Neural cell (in vitro differentiated cells): ENCODE data around the gene NCAM1. TPM values are rescaled to one million over a fixed set of nuclear protein-coding genes. Genes with fewer than 3 reads are reported as not detected.

ENCODE experiments used
- H2AFZ ChIP-seq: fragments of 200-600, 300-800 bp; sonication (generic), shearing (Covaris generic); 2 replicates; pipeline ENCODE4 v1.6.0; 2014; ENCODE audit warnings: low read depth, mild to moderate bottlenecking, antibody characterized with exemption, low read length, moderate library complexity
- H3F3A ChIP-seq: fragments of 200-600 bp; shearing (Covaris generic); 2 replicates; pipeline ENCODE4 v1.6.1; 2016; ENCODE audit warnings: mild to moderate bottlenecking, moderate library complexity, mixed read lengths, antibody characterized with exemption, low read length; ENCODE audit not compliant: insufficient read depth, poor library complexity, severe bottlenecking
- H3K27ac ChIP-seq: fragments of 200-600, 300-800 bp; sonication (generic), shearing (Covaris generic); 2 replicates; pipeline ENCODE4 v1.5.1; 2014; ENCODE audit warnings: mild to moderate bottlenecking, low read length, moderate library complexity
- H3K27me3 ChIP-seq: fragments of 300-800, 200-600 bp; sonication (generic), shearing (Covaris generic); 2 replicates; pipeline ENCODE4 v1.6.0; 2014; ENCODE audit warnings: mild to moderate bottlenecking, low read depth, low read length, moderate library complexity; ENCODE audit not compliant: insufficient read depth
- H3K36me3 ChIP-seq: fragments of 300-800, 200-600 bp; sonication (generic), shearing (Covaris generic); 2 replicates; pipeline ENCODE4 v1.5.1; 2014; ENCODE audit warnings: mild to moderate bottlenecking, antibody characterized with exemption, low read length, moderate library complexity; ENCODE audit not compliant: insufficient read depth
- H3K4me2 ChIP-seq: fragments of 300-800, 200-600 bp; sonication (generic), shearing (Covaris generic); 2 replicates; pipeline ENCODE4 v1.6.0; 2014; ENCODE audit warnings: mild to moderate bottlenecking, low read length
- H3K4me3 ChIP-seq: fragments of 300-800, 200-600 bp; sonication (generic), shearing (Covaris generic); 2 replicates; pipeline ENCODE4 v1.5.1; 2014; ENCODE audit warnings: mild to moderate bottlenecking, low read length, moderate library complexity
- H3K79me2 ChIP-seq: fragments of 200-600 bp; shearing (Covaris generic); replicated peaks from 2 replicates; pipeline ENCODE4 v1.6.0; 2014; ENCODE audit warnings: mild to moderate bottlenecking, low read length, moderate library complexity; ENCODE audit not compliant: insufficient read depth
- H3K9ac ChIP-seq: fragments of 300-800, 200-600 bp; sonication (generic), shearing (Covaris generic); 2 replicates; pipeline ENCODE4 v1.6.1; 2016; ENCODE audit warnings: mild to moderate bottlenecking, low read length, mixed read lengths
- H3K9me2 ChIP-seq: fragments of 200-600 bp; shearing (Covaris generic); 2 replicates; pipeline ENCODE4 v1.6.1; 2016; ENCODE audit warnings: mild to moderate bottlenecking, low read length, mixed read lengths; ENCODE audit not compliant: insufficient read depth
- H3K9me3 ChIP-seq: fragments of 200-600, 300-800 bp; sonication (generic), shearing (Covaris generic); 2 replicates; pipeline ENCODE4 v1.6.1; 2016; ENCODE audit warnings: mild to moderate bottlenecking, mixed run types, low read length, moderate library complexity, mixed read lengths
- H4K20me1 ChIP-seq: fragments of 200-600 bp; shearing (Covaris generic); 2 replicates; pipeline ENCODE4 v1.6.1; 2016; ENCODE audit warnings: mild to moderate bottlenecking, mixed run types; ENCODE audit not compliant: insufficient read depth
- EP300 ChIP-seq: fragments of 450-650 bp; conservative IDR thresholded peaks from 2 replicates; pipeline ENCODE4 v1.6.1; 2014; ENCODE audit warnings: antibody characterized with exemption, mild to moderate bottlenecking, moderate library complexity; ENCODE audit not compliant: poor library complexity, severe bottlenecking
- EZH2 ChIP-seq: fragments of 200-600, 300-800 bp; shearing (Covaris generic), sonication (generic); IDR thresholded peaks from 2 replicates; pipeline ENCODE4 v1.6.1; 2014; ENCODE audit warnings: antibody characterized with exemption, low read length, borderline replicate concordance, mild to moderate bottlenecking; ENCODE audit not compliant: insufficient read depth, poor library complexity, severe bottlenecking
- MXI1 ChIP-seq: fragments of 450-650 bp; conservative IDR thresholded peaks from 2 replicates; pipeline ENCODE4 v1.6.1; 2014; ENCODE audit warnings: antibody characterized with exemption, mild to moderate bottlenecking; ENCODE audit not compliant: poor library complexity, severe bottlenecking
- POLR2AphosphoS5 ChIP-seq: IDR thresholded peaks from 2 replicates; pipeline ENCODE4 v1.6.1; 2012
- RAD21 ChIP-seq: fragments of 450-650 bp; conservative IDR thresholded peaks from 2 replicates; pipeline ENCODE4 v1.6.1; 2014; ENCODE audit warnings: antibody characterized with exemption, mild to moderate bottlenecking, moderate library complexity
- SMC3 ChIP-seq: fragments of 450-650 bp; conservative IDR thresholded peaks from 2 replicates; pipeline ENCODE4 v1.6.1; 2014; ENCODE audit warnings: antibody characterized with exemption, mild to moderate bottlenecking, moderate library complexity; ENCODE audit not compliant: poor library complexity
- TAF1 ChIP-seq: IDR thresholded peaks from 2 replicates; pipeline ENCODE4 v1.6.1; 2012; ENCODE audit warnings: low read depth
- polyA plus RNA-seq: library from polyadenylated mRNA; depleted of rRNA; stranded (reverse); fragments of >200 nt; gene quantifications from 2 replicates; pipeline ENCODE4 v1.2.3, GENCODE V29; 2014
- TF ChIP-seq, protein P1 (sequence below): fragments of 450-650 bp; IDR thresholded peaks from 2 replicates; pipeline ENCODE4 v1.5.1; 2014; ENCODE audit warnings: antibody characterized with exemption, mild to moderate bottlenecking, moderate library complexity; ENCODE audit not compliant: poor library complexity, severe bottlenecking
- TF ChIP-seq, protein P2 (sequence below): IDR thresholded peaks from 2 replicates; pipeline ENCODE4 v1.6.1; 2012; ENCODE audit warnings: borderline replicate concordance

NCAM1 gene
- polyA plus RNA-seq, 1 donor from 2014 or later, result 120 TPM

DNA sequence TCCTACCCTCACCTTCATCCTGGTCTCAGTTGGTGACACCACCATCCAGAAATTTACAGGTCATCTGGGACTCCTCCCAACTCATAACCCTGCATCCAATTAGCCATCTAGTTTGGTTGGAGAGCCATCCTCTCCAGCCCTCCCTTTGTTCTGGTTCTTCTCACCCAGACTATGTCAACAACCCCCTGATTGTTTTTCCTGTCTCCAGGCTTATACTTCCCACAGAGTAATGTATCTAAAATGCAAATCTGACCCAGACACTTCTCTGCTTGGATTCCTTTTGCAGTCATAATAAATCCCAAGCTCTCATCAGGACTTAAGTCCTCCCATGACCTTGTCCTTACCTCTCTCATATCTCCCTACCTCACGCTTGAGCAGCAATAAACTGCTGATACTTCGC is 356.1 kb downstream of the NCAM1 start:
- no peaks in the 10 kb centered on the region for H3F3A ChIP-seq
- H4K20me1 ChIP-seq, result no peaks in the 10 kb centered on the region
- H3K79me2 ChIP-seq, result no peaks in the 10 kb centered on the region
- TF ChIP-seq, protein P1, sequence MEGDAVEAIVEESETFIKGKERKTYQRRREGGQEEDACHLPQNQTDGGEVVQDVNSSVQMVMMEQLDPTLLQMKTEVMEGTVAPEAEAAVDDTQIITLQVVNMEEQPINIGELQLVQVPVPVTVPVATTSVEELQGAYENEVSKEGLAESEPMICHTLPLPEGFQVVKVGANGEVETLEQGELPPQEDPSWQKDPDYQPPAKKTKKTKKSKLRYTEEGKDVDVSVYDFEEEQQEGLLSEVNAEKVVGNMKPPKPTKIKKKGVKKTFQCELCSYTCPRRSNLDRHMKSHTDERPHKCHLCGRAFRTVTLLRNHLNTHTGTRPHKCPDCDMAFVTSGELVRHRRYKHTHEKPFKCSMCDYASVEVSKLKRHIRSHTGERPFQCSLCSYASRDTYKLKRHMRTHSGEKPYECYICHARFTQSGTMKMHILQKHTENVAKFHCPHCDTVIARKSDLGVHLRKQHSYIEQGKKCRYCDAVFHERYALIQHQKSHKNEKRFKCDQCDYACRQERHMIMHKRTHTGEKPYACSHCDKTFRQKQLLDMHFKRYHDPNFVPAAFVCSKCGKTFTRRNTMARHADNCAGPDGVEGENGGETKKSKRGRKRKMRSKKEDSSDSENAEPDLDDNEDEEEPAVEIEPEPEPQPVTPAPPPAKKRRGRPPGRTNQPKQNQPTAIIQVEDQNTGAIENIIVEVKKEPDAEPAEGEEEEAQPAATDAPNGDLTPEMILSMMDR, result no peak
- no peak for TF ChIP-seq MXI1
- no peak for TF ChIP-seq EZH2
- TF ChIP-seq, protein P2, sequence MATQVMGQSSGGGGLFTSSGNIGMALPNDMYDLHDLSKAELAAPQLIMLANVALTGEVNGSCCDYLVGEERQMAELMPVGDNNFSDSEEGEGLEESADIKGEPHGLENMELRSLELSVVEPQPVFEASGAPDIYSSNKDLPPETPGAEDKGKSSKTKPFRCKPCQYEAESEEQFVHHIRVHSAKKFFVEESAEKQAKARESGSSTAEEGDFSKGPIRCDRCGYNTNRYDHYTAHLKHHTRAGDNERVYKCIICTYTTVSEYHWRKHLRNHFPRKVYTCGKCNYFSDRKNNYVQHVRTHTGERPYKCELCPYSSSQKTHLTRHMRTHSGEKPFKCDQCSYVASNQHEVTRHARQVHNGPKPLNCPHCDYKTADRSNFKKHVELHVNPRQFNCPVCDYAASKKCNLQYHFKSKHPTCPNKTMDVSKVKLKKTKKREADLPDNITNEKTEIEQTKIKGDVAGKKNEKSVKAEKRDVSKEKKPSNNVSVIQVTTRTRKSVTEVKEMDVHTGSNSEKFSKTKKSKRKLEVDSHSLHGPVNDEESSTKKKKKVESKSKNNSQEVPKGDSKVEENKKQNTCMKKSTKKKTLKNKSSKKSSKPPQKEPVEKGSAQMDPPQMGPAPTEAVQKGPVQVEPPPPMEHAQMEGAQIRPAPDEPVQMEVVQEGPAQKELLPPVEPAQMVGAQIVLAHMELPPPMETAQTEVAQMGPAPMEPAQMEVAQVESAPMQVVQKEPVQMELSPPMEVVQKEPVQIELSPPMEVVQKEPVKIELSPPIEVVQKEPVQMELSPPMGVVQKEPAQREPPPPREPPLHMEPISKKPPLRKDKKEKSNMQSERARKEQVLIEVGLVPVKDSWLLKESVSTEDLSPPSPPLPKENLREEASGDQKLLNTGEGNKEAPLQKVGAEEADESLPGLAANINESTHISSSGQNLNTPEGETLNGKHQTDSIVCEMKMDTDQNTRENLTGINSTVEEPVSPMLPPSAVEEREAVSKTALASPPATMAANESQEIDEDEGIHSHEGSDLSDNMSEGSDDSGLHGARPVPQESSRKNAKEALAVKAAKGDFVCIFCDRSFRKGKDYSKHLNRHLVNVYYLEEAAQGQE, result no peak
- no peak for TF ChIP-seq SMC3
- TF ChIP-seq RAD21, result no peak
- TF ChIP-seq EP300, result no peak
- no peak for TF ChIP-seq TAF1
- no peak for TF ChIP-seq POLR2AphosphoS5
- no peak overlapping the region for H3K4me2 ChIP-seq
- H3K9me3 ChIP-seq, result no peaks in the 10 kb centered on the region
- H3K9me2 ChIP-seq, result no peaks in the 10 kb centered on the region
- no peaks in the 10 kb centered on the region for H3K36me3 ChIP-seq
- no peak overlapping the region for H3K4me3 ChIP-seq
- no peak overlapping the region for H3K27ac ChIP-seq
- H3K9ac ChIP-seq, result no peak overlapping the region
- H3K27me3 ChIP-seq, result no peaks in the 10 kb centered on the region
- H2AFZ ChIP-seq, result no peak overlapping the region

- Histone ChIP-seq H2AFZ (no peak overlapping the region), H3K9me3 (no peaks in the 10 kb centered on the region), H3K36me3 (no peaks in the 10 kb centered on the region), H3K9ac (no peak overlapping the region), H3K4me3 (no peak overlapping the region), H3F3A (no peaks in the 10 kb centered on the region), H4K20me1 (no peaks in the 10 kb centered on the region), H3K27ac (no peak overlapping the region), H3K79me2 (no peaks in the 10 kb centered on the region), H3K27me3 (no peaks in the 10 kb centered on the region), H3K9me2 (no peaks in the 10 kb centered on the region), H3K4me2 (no peak overlapping the region)
- TF ChIP-seq EP300, result no peak
- TF ChIP-seq, protein P1, result no peak
- TF ChIP-seq MXI1, result no peak
- TF ChIP-seq EZH2, result no peak
Measured at GRCh38 chr11:113319085-113319484, 357.9 kb downstream of the NCAM1 start.
